Measurements from ENCODE around the gene APOH. TPM values are rescaled to one million over a fixed set of nuclear protein-coding genes. Genes with fewer than 3 reads are reported as not detected.

APOH gene
- polyA plus RNA-seq, 1 of the 3 experiments (the other 2 are of a cell fraction): not detected

DNA sequence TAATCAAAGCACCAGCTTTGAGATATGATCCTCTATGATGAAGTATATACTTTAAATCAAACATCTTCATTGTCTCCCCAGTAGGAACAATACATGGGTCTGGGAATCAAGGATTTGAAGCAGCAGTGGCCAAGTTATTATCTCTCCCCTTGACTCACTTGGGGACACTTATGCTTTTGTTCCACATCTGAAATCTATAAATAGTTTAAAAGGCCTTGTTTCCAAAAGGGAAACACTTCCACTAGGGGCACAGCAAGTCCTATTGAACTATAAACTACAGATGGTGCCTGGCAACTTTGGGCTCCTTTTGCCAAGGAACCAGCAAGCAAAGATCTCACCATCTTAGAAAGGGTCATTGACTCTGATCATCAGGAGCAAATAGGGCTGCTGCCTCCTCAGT, 21.3 kb downstream of the APOH start:
- H3K9me3 ChIP-seq: no peaks in the 10 kb centered on the region
- H3K27ac ChIP-seq (ENCODE audit: low read depth in 2 of 2, low read length in 1 of 2): no peak overlapping the region
- H3K9ac ChIP-seq: no peak overlapping the region
- H3F3A ChIP-seq (replicated peaks; ENCODE audit: insufficient read depth): no peaks in the 10 kb centered on the region
- CTCF ChIA-PET: no interaction called here
- no peaks in the 10 kb centered on the region for H4K20me1 ChIP-seq (ENCODE audit: insufficient read depth)
- H3K36me3 ChIP-seq (replicated peaks in 1 of 2; ENCODE audit: control insufficient read depth in 1 of 2, insufficient read depth in 2 of 2, low read length in 1 of 2): no peaks in the 10 kb centered on the region
- H3K4me3 ChIP-seq (ENCODE audit: low read depth in 2 of 2, low read length in 1 of 2): no peak overlapping the region
- no peaks in the 10 kb centered on the region for H3K9me2 ChIP-seq
- POLR2A ChIA-PET: no interaction called here
- no peak overlapping the region for H2AFZ ChIP-seq (ENCODE audit: low read depth)
- TF ChIP-seq TCF12 (IDR thresholded peaks at IDR 0.05) (no peak), SMC3 (IDR thresholded peaks at IDR 0.05; ENCODE audit: low read depth, low read length) (no peak), CHD2 (IDR thresholded peaks at IDR 0.05; ENCODE audit: low read length, partially characterized antibody) (no peak), MEF2A (IDR thresholded peaks at IDR 0.05; ENCODE audit: borderline replicate concordance, low read depth) (no peak)
- TF ChIP-seq, protein P1, sequence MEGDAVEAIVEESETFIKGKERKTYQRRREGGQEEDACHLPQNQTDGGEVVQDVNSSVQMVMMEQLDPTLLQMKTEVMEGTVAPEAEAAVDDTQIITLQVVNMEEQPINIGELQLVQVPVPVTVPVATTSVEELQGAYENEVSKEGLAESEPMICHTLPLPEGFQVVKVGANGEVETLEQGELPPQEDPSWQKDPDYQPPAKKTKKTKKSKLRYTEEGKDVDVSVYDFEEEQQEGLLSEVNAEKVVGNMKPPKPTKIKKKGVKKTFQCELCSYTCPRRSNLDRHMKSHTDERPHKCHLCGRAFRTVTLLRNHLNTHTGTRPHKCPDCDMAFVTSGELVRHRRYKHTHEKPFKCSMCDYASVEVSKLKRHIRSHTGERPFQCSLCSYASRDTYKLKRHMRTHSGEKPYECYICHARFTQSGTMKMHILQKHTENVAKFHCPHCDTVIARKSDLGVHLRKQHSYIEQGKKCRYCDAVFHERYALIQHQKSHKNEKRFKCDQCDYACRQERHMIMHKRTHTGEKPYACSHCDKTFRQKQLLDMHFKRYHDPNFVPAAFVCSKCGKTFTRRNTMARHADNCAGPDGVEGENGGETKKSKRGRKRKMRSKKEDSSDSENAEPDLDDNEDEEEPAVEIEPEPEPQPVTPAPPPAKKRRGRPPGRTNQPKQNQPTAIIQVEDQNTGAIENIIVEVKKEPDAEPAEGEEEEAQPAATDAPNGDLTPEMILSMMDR (IDR thresholded peaks at IDR 0.05): no peak
- H3K27me3 ChIP-seq (ENCODE audit: insufficient read depth): no peaks in the 10 kb centered on the region
- no peak for DNase-seq
- no peak overlapping the region for H3K4me2 ChIP-seq
- H3K79me2 ChIP-seq (ENCODE audit: insufficient read depth): no peaks in the 10 kb centered on the region
- H3K4me1 ChIP-seq (ENCODE audit: control insufficient read depth in 1 of 2, insufficient read depth in 2 of 2, low read depth in 1 of 2, low read length in 1 of 2): no peaks in the 10 kb centered on the region

DNA sequence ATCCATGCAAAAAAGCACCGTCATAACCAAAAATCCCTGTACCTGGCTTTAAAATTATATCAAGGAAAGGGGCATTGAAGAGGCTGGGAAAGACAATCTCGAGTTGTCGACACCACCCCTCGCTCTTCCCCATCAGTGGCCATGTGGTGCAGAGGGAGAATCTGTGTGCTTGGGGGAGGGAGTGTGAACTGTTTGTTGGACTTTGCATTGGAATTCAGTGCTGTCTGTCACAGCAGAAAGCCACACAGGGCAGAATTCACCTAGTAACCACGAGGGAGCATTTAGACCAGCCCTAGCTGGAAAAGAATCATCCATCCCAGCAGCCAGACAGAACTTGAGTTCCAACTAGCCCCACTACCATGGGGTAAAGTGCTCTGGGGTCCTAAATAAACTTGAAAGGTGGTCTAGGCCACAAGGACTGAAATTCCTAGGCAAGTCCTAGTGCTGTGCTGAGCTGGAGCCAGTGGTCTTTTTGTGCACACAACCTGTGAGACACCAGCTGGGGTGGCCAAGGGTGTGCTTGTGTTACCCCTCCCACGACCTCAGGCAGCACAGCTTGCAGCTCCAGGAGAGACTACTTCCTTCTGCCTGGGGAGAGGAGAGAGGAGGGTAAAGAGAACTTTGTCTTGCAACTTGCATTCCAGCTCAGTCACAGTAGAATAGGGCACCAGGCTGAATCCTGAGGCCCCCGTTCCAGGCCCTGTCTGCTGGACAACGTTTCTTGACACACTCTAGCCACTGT, 25.8 kb downstream of the APOH start:
- 76% methylated on average over 8 of the region's 8 CpGs for WGBS (ENCODE audit: low lambda C conversion rate)
- H3K4me2 ChIP-seq: no peak overlapping the region
- H2AFZ ChIP-seq (ENCODE audit: low read depth): no peak overlapping the region
- H3K4me3 ChIP-seq (ENCODE audit: low read depth in 2 of 2, low read length in 1 of 2): no peak overlapping the region
- H3K9me3 ChIP-seq: no peaks in the 10 kb centered on the region
- H3K79me2 ChIP-seq (ENCODE audit: insufficient read depth): no peaks in the 10 kb centered on the region
- no peaks in the 10 kb centered on the region for H3K9me2 ChIP-seq
- H3K4me1 ChIP-seq (ENCODE audit: control insufficient read depth in 1 of 2, insufficient read depth in 2 of 2, low read depth in 1 of 2, low read length in 1 of 2): peaks cover 0 to 2% of the 10 kb centered on the region in 2 experiments; a peak in 1 of 4 replicates
- ChIA-PET CTCF (interaction anchor here (1.4 to 6.1 kb wide), 3 partner anchors 7 to 471 kb away, joined by 3 to 71 read pairs (median 9); no protein-coding TSS in a partner anchor), POLR2A (no interaction called here)
- H3K27ac ChIP-seq (ENCODE audit: low read depth in 2 of 2, low read length in 1 of 2): no peak overlapping the region
- H4K20me1 ChIP-seq (ENCODE audit: insufficient read depth): no peaks in the 10 kb centered on the region
- H3K27me3 ChIP-seq (ENCODE audit: insufficient read depth): no peaks in the 10 kb centered on the region
- peaks cover 10% of the 10 kb centered on the region for H3F3A ChIP-seq (replicated peaks; ENCODE audit: insufficient read depth)
- H3K9ac ChIP-seq: no peak overlapping the region
- DNase-seq: no peak
- no peaks in the 10 kb centered on the region for H3K36me3 ChIP-seq (replicated peaks in 1 of 2; ENCODE audit: control insufficient read depth in 1 of 2, insufficient read depth in 2 of 2, low read length in 1 of 2)
- no peak for TF ChIP-seq FOXM1 (IDR thresholded peaks at IDR 0.05; ENCODE audit: low read depth)
- TF ChIP-seq, protein P2, sequence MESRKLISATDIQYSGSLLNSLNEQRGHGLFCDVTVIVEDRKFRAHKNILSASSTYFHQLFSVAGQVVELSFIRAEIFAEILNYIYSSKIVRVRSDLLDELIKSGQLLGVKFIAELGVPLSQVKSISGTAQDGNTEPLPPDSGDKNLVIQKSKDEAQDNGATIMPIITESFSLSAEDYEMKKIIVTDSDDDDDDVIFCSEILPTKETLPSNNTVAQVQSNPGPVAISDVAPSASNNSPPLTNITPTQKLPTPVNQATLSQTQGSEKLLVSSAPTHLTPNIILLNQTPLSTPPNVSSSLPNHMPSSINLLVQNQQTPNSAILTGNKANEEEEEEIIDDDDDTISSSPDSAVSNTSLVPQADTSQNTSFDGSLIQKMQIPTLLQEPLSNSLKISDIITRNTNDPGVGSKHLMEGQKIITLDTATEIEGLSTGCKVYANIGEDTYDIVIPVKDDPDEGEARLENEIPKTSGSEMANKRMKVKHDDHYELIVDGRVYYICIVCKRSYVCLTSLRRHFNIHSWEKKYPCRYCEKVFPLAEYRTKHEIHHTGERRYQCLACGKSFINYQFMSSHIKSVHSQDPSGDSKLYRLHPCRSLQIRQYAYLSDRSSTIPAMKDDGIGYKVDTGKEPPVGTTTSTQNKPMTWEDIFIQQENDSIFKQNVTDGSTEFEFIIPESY (IDR thresholded peaks at IDR 0.05; ENCODE audit: borderline replicate concordance, low read depth): no peak
- no peak for TF ChIP-seq TAF1 (IDR thresholded peaks at IDR 0.05; ENCODE audit: borderline replicate concordance, low read depth, low read length)
- TF ChIP-seq NRF1 (IDR thresholded peaks at IDR 0.05; ENCODE audit: low read depth, low read length): no peak
- TF ChIP-seq, protein P3, sequence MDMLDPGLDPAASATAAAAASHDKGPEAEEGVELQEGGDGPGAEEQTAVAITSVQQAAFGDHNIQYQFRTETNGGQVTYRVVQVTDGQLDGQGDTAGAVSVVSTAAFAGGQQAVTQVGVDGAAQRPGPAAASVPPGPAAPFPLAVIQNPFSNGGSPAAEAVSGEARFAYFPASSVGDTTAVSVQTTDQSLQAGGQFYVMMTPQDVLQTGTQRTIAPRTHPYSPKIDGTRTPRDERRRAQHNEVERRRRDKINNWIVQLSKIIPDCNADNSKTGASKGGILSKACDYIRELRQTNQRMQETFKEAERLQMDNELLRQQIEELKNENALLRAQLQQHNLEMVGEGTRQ (IDR thresholded peaks at IDR 0.05; ENCODE audit: borderline replicate concordance, low read depth, low read length): no peak
- no peak for TF ChIP-seq RXRA (IDR thresholded peaks at IDR 0.05; ENCODE audit: borderline replicate concordance, low read depth)
- no peak for TF ChIP-seq ELF1 (IDR thresholded peaks at IDR 0.05)
- TF ChIP-seq, protein P4, sequence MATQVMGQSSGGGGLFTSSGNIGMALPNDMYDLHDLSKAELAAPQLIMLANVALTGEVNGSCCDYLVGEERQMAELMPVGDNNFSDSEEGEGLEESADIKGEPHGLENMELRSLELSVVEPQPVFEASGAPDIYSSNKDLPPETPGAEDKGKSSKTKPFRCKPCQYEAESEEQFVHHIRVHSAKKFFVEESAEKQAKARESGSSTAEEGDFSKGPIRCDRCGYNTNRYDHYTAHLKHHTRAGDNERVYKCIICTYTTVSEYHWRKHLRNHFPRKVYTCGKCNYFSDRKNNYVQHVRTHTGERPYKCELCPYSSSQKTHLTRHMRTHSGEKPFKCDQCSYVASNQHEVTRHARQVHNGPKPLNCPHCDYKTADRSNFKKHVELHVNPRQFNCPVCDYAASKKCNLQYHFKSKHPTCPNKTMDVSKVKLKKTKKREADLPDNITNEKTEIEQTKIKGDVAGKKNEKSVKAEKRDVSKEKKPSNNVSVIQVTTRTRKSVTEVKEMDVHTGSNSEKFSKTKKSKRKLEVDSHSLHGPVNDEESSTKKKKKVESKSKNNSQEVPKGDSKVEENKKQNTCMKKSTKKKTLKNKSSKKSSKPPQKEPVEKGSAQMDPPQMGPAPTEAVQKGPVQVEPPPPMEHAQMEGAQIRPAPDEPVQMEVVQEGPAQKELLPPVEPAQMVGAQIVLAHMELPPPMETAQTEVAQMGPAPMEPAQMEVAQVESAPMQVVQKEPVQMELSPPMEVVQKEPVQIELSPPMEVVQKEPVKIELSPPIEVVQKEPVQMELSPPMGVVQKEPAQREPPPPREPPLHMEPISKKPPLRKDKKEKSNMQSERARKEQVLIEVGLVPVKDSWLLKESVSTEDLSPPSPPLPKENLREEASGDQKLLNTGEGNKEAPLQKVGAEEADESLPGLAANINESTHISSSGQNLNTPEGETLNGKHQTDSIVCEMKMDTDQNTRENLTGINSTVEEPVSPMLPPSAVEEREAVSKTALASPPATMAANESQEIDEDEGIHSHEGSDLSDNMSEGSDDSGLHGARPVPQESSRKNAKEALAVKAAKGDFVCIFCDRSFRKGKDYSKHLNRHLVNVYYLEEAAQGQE (IDR thresholded peaks at IDR 0.05; ENCODE audit: low read depth, low read length): no peak
- TF ChIP-seq RCOR1 (IDR thresholded peaks at IDR 0.05; ENCODE audit: low read length): no peak
- TF ChIP-seq TEAD4 (IDR thresholded peaks at IDR 0.05; ENCODE audit: borderline replicate concordance, insufficient read depth): no peak
- TF ChIP-seq, protein P5, sequence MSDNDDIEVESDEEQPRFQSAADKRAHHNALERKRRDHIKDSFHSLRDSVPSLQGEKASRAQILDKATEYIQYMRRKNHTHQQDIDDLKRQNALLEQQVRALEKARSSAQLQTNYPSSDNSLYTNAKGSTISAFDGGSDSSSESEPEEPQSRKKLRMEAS (IDR thresholded peaks at IDR 0.05; ENCODE audit: low read depth): no peak
- TF ChIP-seq EZH2phosphoT487 (IDR thresholded peaks at IDR 0.05; ENCODE audit: borderline replicate concordance, low read depth): no peak
- no peak for TF ChIP-seq GATA2 (CRISPR knock-in tag; IDR thresholded peaks at IDR 0.05)
- no peak for TF ChIP-seq YY1 (IDR thresholded peaks at IDR 0.05; ENCODE audit: low read depth)

Measured in SK-N-SH (cell line).